HCT116 (cell line): ENCODE measurements around the gene ERI2.

Experiments
- ATF3 ChIP-seq: IDR thresholded peaks from 2 replicates; pipeline ENCODE4 v1.6.1; 2012
- CEBPB ChIP-seq: IDR thresholded peaks from 2 replicates; pipeline ENCODE4 v1.6.1; 2012; ENCODE audit warnings: low read depth
- EGR1 ChIP-seq: IDR thresholded peaks from 2 replicates; pipeline ENCODE4 v1.6.1; 2012; ENCODE audit warnings: low read depth
- EZH2 ChIP-seq: fragments of 200-600 bp; sonication (generic); IDR thresholded peaks from 2 replicates; pipeline ENCODE4 v1.6.1; 2017; ENCODE audit warnings: antibody characterized with exemption, mixed run types
- FOSL1 ChIP-seq: IDR thresholded peaks from 2 replicates; pipeline ENCODE4 v1.6.1; 2012; ENCODE audit warnings: low read depth
- JUND ChIP-seq: IDR thresholded peaks from 2 replicates; pipeline ENCODE4 v1.6.1; 2012
- MAX ChIP-seq: IDR thresholded peaks from 2 replicates; pipeline ENCODE4 v1.6.1; 2012
- POLR2A ChIP-seq: IDR thresholded peaks from 2 replicates; pipeline ENCODE4 v1.7.0; 2011; ENCODE audit warnings: borderline replicate concordance; ENCODE audit not compliant: insufficient read depth, insufficient read length; ENCODE audit errors: extremely low read depth
- POLR2AphosphoS5 ChIP-seq: IDR thresholded peaks from 2 replicates; pipeline ENCODE4 v1.6.1; 2011; ENCODE audit warnings: mild to moderate bottlenecking, low read depth, low read length, moderate library complexity
- SIN3A ChIP-seq: IDR thresholded peaks from 2 replicates; pipeline ENCODE4 v1.6.1; 2012; ENCODE audit warnings: low read depth
- TCF7L2 ChIP-seq: IDR thresholded peaks from 2 replicates; pipeline ENCODE4 v1.7.0; 2011; ENCODE audit warnings: borderline replicate concordance, inconsistent platforms; ENCODE audit not compliant: insufficient read depth, insufficient read length; ENCODE audit errors: extremely low read depth
- ZBTB33 ChIP-seq: IDR thresholded peaks from 2 replicates; pipeline ENCODE4 v1.6.1; 2011; ENCODE audit warnings: mild to moderate bottlenecking, low read length, moderate library complexity; ENCODE audit not compliant: insufficient replicate concordance; ENCODE audit errors: extremely low read depth
- TF ChIP-seq, protein P1 (sequence below), 3 experiments: fragments of 200-600 bp in 1 of 3; sonication (generic) in 1 of 3; IDR thresholded peaks in 2 of 3; conservative IDR thresholded peaks in 1 of 3; 2 replicates each; pipeline ENCODE4 v1.5.1; 2012 to 2017; ENCODE audit warnings: low read depth in 2 of 3, low read length in 2 of 3, antibody characterized with exemption in 1 of 3, borderline replicate concordance in 1 of 3, control low read depth in 1 of 3, mild to moderate bottlenecking in 1 of 3, mixed read lengths in 1 of 3, mixed run types in 1 of 3, moderate library complexity in 1 of 3; ENCODE audit not compliant: insufficient read depth in 1 of 3

DNA sequence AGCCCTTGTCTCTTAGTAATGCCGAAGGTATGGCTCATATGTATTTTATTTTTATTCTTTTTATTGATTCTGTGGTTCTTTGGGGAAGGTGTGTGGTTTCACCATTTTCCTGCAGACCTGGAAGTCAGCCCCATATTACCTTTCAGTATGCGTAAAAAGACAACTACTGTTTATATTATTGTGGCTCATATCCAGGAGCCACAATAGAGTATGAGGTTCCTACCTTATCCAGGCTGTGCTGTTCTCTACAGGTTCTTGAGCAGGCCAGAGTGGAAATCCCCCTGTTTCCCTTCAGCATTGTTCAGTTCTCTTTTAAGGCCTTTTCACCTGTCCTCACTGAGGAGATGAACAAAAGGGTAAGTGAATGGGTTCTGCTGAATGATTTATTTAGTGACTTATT, 33.2 kb upstream of the ERI2 start:
- TF ChIP-seq JUND, result no peak
- TF ChIP-seq, protein P1, sequence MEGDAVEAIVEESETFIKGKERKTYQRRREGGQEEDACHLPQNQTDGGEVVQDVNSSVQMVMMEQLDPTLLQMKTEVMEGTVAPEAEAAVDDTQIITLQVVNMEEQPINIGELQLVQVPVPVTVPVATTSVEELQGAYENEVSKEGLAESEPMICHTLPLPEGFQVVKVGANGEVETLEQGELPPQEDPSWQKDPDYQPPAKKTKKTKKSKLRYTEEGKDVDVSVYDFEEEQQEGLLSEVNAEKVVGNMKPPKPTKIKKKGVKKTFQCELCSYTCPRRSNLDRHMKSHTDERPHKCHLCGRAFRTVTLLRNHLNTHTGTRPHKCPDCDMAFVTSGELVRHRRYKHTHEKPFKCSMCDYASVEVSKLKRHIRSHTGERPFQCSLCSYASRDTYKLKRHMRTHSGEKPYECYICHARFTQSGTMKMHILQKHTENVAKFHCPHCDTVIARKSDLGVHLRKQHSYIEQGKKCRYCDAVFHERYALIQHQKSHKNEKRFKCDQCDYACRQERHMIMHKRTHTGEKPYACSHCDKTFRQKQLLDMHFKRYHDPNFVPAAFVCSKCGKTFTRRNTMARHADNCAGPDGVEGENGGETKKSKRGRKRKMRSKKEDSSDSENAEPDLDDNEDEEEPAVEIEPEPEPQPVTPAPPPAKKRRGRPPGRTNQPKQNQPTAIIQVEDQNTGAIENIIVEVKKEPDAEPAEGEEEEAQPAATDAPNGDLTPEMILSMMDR (IDR thresholded peaks at IDR 0.05 in 2 of 3, conservative IDR thresholded peaks at IDR 0.05 in 1 of 3; ENCODE audit: borderline replicate concordance in 1 of 3, insufficient read depth in 1 of 3, low read depth in 2 of 3, low read length in 2 of 3), result no peak
- no peak for TF ChIP-seq POLR2AphosphoS5
- TF ChIP-seq POLR2A, result no peak
- no peak for TF ChIP-seq SIN3A
- TF ChIP-seq ZBTB33, result no peak
- no peak for TF ChIP-seq CEBPB
- TF ChIP-seq MAX, result no peak
- no peak for TF ChIP-seq FOSL1
- no peak for TF ChIP-seq EZH2
- TF ChIP-seq EGR1, result no peak
- TF ChIP-seq ATF3, result no peak
- TF ChIP-seq TCF7L2, result no peak
